Esophagus muscularis mucosa (tissue), 4 donors: Measurements from ENCODE around the gene RECK.

Experiments used
- CTCF ChIP-seq, 3 experiments: fragments of 200-600 bp in 2 of 3; fragments of 450-650 bp in 1 of 3; sonication (generic) in 2 of 3; IDR thresholded peaks; one replicate each; pipeline ENCODE4 v1.5.1; 2017 to 2019; ENCODE audit warnings: antibody characterized with exemption in 3 of 3, mild to moderate bottlenecking in 2 of 3, moderate library complexity in 1 of 3
- EP300 ChIP-seq: sonication (generic); formaldehyde crosslinking; IDR thresholded peaks from one replicate; pipeline ENCODE4 v1.6.1; 2017; ENCODE audit warnings: antibody characterized with exemption
- POLR2A ChIP-seq: fragments of 450-650 bp; IDR thresholded peaks from one replicate; pipeline ENCODE4 v1.6.1; 2017; ENCODE audit warnings: antibody characterized with exemption, moderate library complexity, mild to moderate bottlenecking, low read depth
- POLR2AphosphoS5 ChIP-seq, 2 donors: sonication (generic); formaldehyde crosslinking; IDR thresholded peaks; one replicate each; pipeline ENCODE4 v1.6.1; 2017; ENCODE audit warnings: antibody characterized with exemption in 2 of 2

- TF ChIP-seq CTCF (IDR thresholded peaks at IDR 0.05) (no peak), POLR2A (no peak), POLR2AphosphoS5 (IDR thresholded peaks at IDR 0.05) (no peak), EP300 (no peak)
Measured at GRCh38 chr9:36152741-36153438, 116.2 kb downstream of the RECK start.
